HG03457 (cell line): Measurements from ENCODE around the gene SP3.

Experiments
- ATAC-seq: cut with Tn5 transposase; IDR thresholded peaks from one replicate; pipeline ENCODE4 v1.9.1; 2021; ENCODE audit warnings: moderate number of reproducible peaks; ENCODE audit not compliant: unreplicated experiment

Gene SP3

GRCh38 chr2:173969886-173970285, 4.7 kb upstream of the SP3 start:
- no peak for ATAC-seq

- no peak for ATAC-seq
Observed at GRCh38 chr2:173968551-173968950, 3.4 kb upstream of the SP3 start.

GRCh38 chr2:173966274-173967098, 1.3 kb upstream of the SP3 start:
- no peak for ATAC-seq

- ATAC-seq = no peak
Observed at GRCh38 chr2:173964565-173965371, 405 bp downstream of the SP3 start.

GRCh38 chr2:173963817-173964564, 1.2 kb downstream of the SP3 start:
- no peak for ATAC-seq

- no peak for ATAC-seq
Observed at GRCh38 chr2:173963323-173963816, 1.8 kb downstream of the SP3 start.

- no peak for ATAC-seq
Observed at GRCh38 chr2:173962583-173963110, 2.5 kb downstream of the SP3 start.

- no peak for ATAC-seq
Observed at GRCh38 chr2:173962031-173962430, 3.1 kb downstream of the SP3 start.

GRCh38 chr2:173961346-173961705, 3.8 kb downstream of the SP3 start:
- ATAC-seq = no peak

GRCh38 chr2:173959909-173960308, 5.3 kb downstream of the SP3 start:
- ATAC-seq = no peak

- ATAC-seq = no peak
Observed at GRCh38 chr2:173959358-173959884, 5.8 kb downstream of the SP3 start.

GRCh38 chr2:173958198-173958846, 6.9 kb downstream of the SP3 start:
- ATAC-seq = no peak

- no peak for ATAC-seq
Observed at GRCh38 chr2:173957517-173957916, 7.7 kb downstream of the SP3 start.

- ATAC-seq = no peak
Observed at GRCh38 chr2:173956454-173956853, 8.7 kb downstream of the SP3 start.

GRCh38 chr2:173955867-173956266, 9.3 kb downstream of the SP3 start:
- no peak for ATAC-seq

- no peak for ATAC-seq
Observed at GRCh38 chr2:173955004-173955403, 10.2 kb downstream of the SP3 start.

- ATAC-seq = no peak
Observed at GRCh38 chr2:173953047-173953424, 12.1 kb downstream of the SP3 start.

GRCh38 chr2:173952267-173953046, 12.7 kb downstream of the SP3 start:
- ATAC-seq = no peak

- no peak for ATAC-seq
Observed at GRCh38 chr2:173948842-173949241, 16.3 kb downstream of the SP3 start.

- ATAC-seq = no peak
Observed at GRCh38 chr2:173948198-173948597, 17.0 kb downstream of the SP3 start.
